ENCODE data around the gene TOLLIP. TPM values are rescaled to one million over a fixed set of nuclear protein-coding genes. Genes with fewer than 3 reads are reported as not detected.

Gene TOLLIP
- total and polyA plus RNA-seq, 2 of the 8 experiments (the other 6 are each of a cell fraction or from before 2014, with no cell fraction given), result 23.7 to 34.7 TPM

GRCh38 chr11:1285316-1285744, 24.1 kb downstream of the TOLLIP start (continued):
- no peak for TF ChIP-seq CHD7 (IDR thresholded peaks at IDR 0.05; ENCODE audit: insufficient replicate concordance, low read length)
- TF ChIP-seq, protein P1, sequence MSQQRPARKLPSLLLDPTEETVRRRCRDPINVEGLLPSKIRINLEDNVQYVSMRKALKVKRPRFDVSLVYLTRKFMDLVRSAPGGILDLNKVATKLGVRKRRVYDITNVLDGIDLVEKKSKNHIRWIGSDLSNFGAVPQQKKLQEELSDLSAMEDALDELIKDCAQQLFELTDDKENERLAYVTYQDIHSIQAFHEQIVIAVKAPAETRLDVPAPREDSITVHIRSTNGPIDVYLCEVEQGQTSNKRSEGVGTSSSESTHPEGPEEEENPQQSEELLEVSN (IDR thresholded peaks at IDR 0.05), result no peak
- no peak for TF ChIP-seq RXRA (IDR thresholded peaks at IDR 0.05; ENCODE audit: insufficient read depth, low read depth, low read length)
- TF ChIP-seq SP4 (IDR thresholded peaks at IDR 0.05; ENCODE audit: low read length), result no peak
- no peak for TF ChIP-seq CBX8 (IDR thresholded peaks at IDR 0.05; ENCODE audit: borderline replicate concordance, low read depth, low read length)
- TF ChIP-seq JUND (IDR thresholded peaks at IDR 0.05; ENCODE audit: low read length), result no peak
- no peak for TF ChIP-seq TBP (IDR thresholded peaks at IDR 0.05; ENCODE audit: low read depth, low read length)
- TF ChIP-seq RBBP5 (IDR thresholded peaks at IDR 0.05; ENCODE audit: borderline replicate concordance, low read depth, low read length), result no peak
- TF ChIP-seq SIRT6 (IDR thresholded peaks at IDR 0.05; ENCODE audit: low read length), result no peak
